Keratinocyte (primary cell): Measurements from ENCODE around the gene STYXL1. TPM values are rescaled to one million over a fixed set of nuclear protein-coding genes. Genes with fewer than 3 reads are reported as not detected.

Source experiments
- DNase-seq: peaks from one replicate; pipeline ENCODE4 v3.0.0-alpha.2; 2011; ENCODE audit warnings: low read depth, missing footprints, low spot score
- FAIRE-seq: peaks from 2 replicates; lab custom pipeline; 2011; peaks lifted over from hg19 to GRCh38; lab: Jason Lieb, UNC
- H2AFZ ChIP-seq: 2 replicates; pipeline ENCODE4 v1.6.0; 2012; ENCODE audit warnings: low read length, control low read depth, inconsistent platforms; ENCODE audit not compliant: control insufficient read depth
- H3K27ac ChIP-seq: 2 replicates; pipeline ENCODE4 v1.5.1; 2011; ENCODE audit warnings: low read length; ENCODE audit not compliant: control insufficient read depth, insufficient read depth
- H3K27me3 ChIP-seq: 3 replicates; pipeline ENCODE4 v1.6.0; 2011; ENCODE audit warnings: low read length; ENCODE audit not compliant: control insufficient read depth, insufficient read depth; ENCODE audit errors: extremely low read depth
- H3K36me3 ChIP-seq, 2 experiments: 2 replicates in 1 of 2; 3 replicates in 1 of 2; pipeline ENCODE4 v1.5.1; 2011; ENCODE audit warnings: low read length in 2 of 2, mild to moderate bottlenecking in 1 of 2; ENCODE audit not compliant: control insufficient read depth in 2 of 2, insufficient read depth in 2 of 2; ENCODE audit errors: extremely low read depth in 1 of 2
- H3K4me1 ChIP-seq: 3 replicates; pipeline ENCODE4 v1.5.1; 2011; ENCODE audit warnings: low read length; ENCODE audit not compliant: control insufficient read depth, insufficient read depth; ENCODE audit errors: extremely low read depth
- H3K4me2 ChIP-seq: 3 replicates; pipeline ENCODE4 v1.6.0; 2011; ENCODE audit warnings: low read depth, low read length; ENCODE audit not compliant: control insufficient read depth, insufficient read depth; ENCODE audit errors: extremely low read depth
- H3K4me3 ChIP-seq, 3 experiments: fragments of 200-600 bp in 1 of 3; sonication (generic) in 1 of 3; 2 replicates in 2 of 3; 3 replicates in 1 of 3; pipeline ENCODE4 v1.5.1; 2011 to 2016; ENCODE audit warnings: low read length in 3 of 3, mild to moderate bottlenecking in 3 of 3, control low read depth in 2 of 3, inconsistent platforms in 1 of 3, low read depth in 1 of 3, mixed read lengths in 1 of 3, mixed run types in 1 of 3, moderate library complexity in 1 of 3; ENCODE audit not compliant: control insufficient read depth in 2 of 3, insufficient read depth in 2 of 3; ENCODE audit errors: extremely low read depth in 1 of 3
- H3K79me2 ChIP-seq: 2 replicates; pipeline ENCODE4 v1.6.0; 2012; ENCODE audit warnings: low read length; ENCODE audit not compliant: control insufficient read depth, insufficient read depth
- H3K9ac ChIP-seq: 3 replicates; pipeline ENCODE4 v1.6.0; 2011; ENCODE audit warnings: low read length; ENCODE audit not compliant: control insufficient read depth, insufficient read depth; ENCODE audit errors: extremely low read depth
- H3K9me1 ChIP-seq: 3 replicates; pipeline ENCODE4 v1.6.0; 2011; ENCODE audit warnings: low read length; ENCODE audit not compliant: control insufficient read depth, insufficient read depth; ENCODE audit errors: extremely low read depth
- H3K9me3 ChIP-seq: 2 replicates; pipeline ENCODE4 v1.5.1; 2012; ENCODE audit warnings: low read depth, low read length; ENCODE audit not compliant: control insufficient read depth
- H4K20me1 ChIP-seq: 3 replicates; pipeline ENCODE4 v1.6.0; 2011; ENCODE audit warnings: low read length; ENCODE audit not compliant: control insufficient read depth, insufficient read depth; ENCODE audit errors: extremely low read depth
- CTCF ChIP-seq, 3 experiments: IDR thresholded peaks in 1 of 3; conservative IDR thresholded peaks in 1 of 3; optimal IDR thresholded peaks in 1 of 3; 2 replicates in 2 of 3; 3 replicates in 1 of 3; pipeline versions ENCODE3 to v1.5.1; 2011; ENCODE audit warnings: low read length in 3 of 3, mild to moderate bottlenecking in 3 of 3, moderate library complexity in 2 of 3, control low read depth in 1 of 3, inconsistent platforms in 1 of 3; ENCODE audit not compliant: insufficient read depth in 2 of 3; ENCODE audit errors: extremely low read depth in 1 of 3
- EZH2 ChIP-seq: IDR thresholded peaks from one replicate; pipeline ENCODE4 v1.6.1; 2012; ENCODE audit warnings: inconsistent platforms, mild to moderate bottlenecking, low read length, moderate library complexity
- dilution Hi-C: fragments of 300-500 bp; cut with MboI; formaldehyde crosslinking; loops from one replicate; pipeline ENCODE4 v1.7.0; 2020; ENCODE audit warnings: low sequenced_read_pairs; ENCODE audit not compliant: extremely low pct_ligation_motif_present
- polyA plus RNA-seq, 5 experiments: library from polyadenylated mRNA; depleted of rRNA in 3 of 5; stranded (reverse) in 3 of 5; stranded (forward) in 1 of 5; unstranded in 1 of 5; fragments of >200 nt; gene quantifications; 1 replicate in 1 of 5; 2 replicates in 3 of 5; 3 replicates in 1 of 5; pipeline versions ENCODE4 v1.2.1 to v1.2.3, GENCODE V29; 2011 to 2012; ENCODE audit warnings: missing spikeins in 2 of 5, low read depth in 1 of 5, low replicate concordance in 1 of 5

STYXL1 gene
- polyA plus RNA-seq, 1 donor (not counting 4 experiments of a cell fraction or from before 2014, with no cell fraction given): 76.2 TPM

GRCh38 chr7:76003351-76003750 lies 44.4 kb downstream of the STYXL1 start:
- Histone ChIP-seq H3K36me3 (peaks cover 23 to 28% of the 10 kb centered on the region in 2 experiments), H3K27me3 (no peaks in the 10 kb centered on the region), H3K79me2 (no peaks in the 10 kb centered on the region), H3K4me3 (no peak overlapping the region), H3K9me1 (no peaks in the 10 kb centered on the region), H3K4me1 (no peaks in the 10 kb centered on the region), H3K9me3 (no peaks in the 10 kb centered on the region), H2AFZ (no peak overlapping the region), H4K20me1 (no peaks in the 10 kb centered on the region), H3K4me2 (no peak overlapping the region), H3K9ac (no peak overlapping the region), H3K27ac (no peak overlapping the region)
- dilution Hi-C loops: no loop called here
- TF ChIP-seq EZH2 (no peak), CTCF (optimal IDR thresholded peaks at IDR 0.05 in 1 of 3, IDR thresholded peaks at IDR 0.05 in 1 of 3, conservative IDR thresholded peaks at IDR 0.05 in 1 of 3; ENCODE audit: extremely low read depth in 1 of 3, insufficient read depth in 2 of 3, low read length in 3 of 3) (no peak)
- DNase-seq (no peak), FAIRE-seq (no peak)

GRCh38 chr7:76002822-76003221 lies 45.0 kb downstream of the STYXL1 start:
- Histone ChIP-seq H3K4me1 (no peaks in the 10 kb centered on the region), H3K4me2 (no peak overlapping the region), H3K27ac (no peak overlapping the region), H2AFZ (no peak overlapping the region), H3K9me1 (no peaks in the 10 kb centered on the region), H3K4me3 (no peak overlapping the region), H3K9ac (no peak overlapping the region), H3K36me3 (peaks cover 23 to 28% of the 10 kb centered on the region in 2 experiments), H3K9me3 (no peaks in the 10 kb centered on the region), H4K20me1 (no peaks in the 10 kb centered on the region), H3K27me3 (no peaks in the 10 kb centered on the region), H3K79me2 (no peaks in the 10 kb centered on the region)
- DNase-seq (no peak), FAIRE-seq (no peak)
- TF ChIP-seq EZH2: no peak
- no peak for TF ChIP-seq CTCF (optimal IDR thresholded peaks at IDR 0.05 in 1 of 3, IDR thresholded peaks at IDR 0.05 in 1 of 3, conservative IDR thresholded peaks at IDR 0.05 in 1 of 3; ENCODE audit: extremely low read depth in 1 of 3, insufficient read depth in 2 of 3, low read length in 3 of 3)
- dilution Hi-C loops: no loop called here
